B cell (primary cell): Measurements from ENCODE around the gene COA8. TPM values are rescaled to one million over a fixed set of nuclear protein-coding genes. Genes with fewer than 3 reads are reported as not detected.

Source experiments
- ATAC-seq: fragments of 200-7000 bp; cut with Tn5 transposase; one replicate; pipeline ENCODE4 v1.10.0; 2021; ENCODE audit warnings: low read depth, mild to moderate bottlenecking, moderate number of reproducible peaks, moderate library complexity
- CTCF ChIA-PET: fragments of 350-600 bp; sonication (Branson Sonifier 250); formaldehyde crosslinking; loops from one replicate; lab custom pipeline; 2021; ENCODE audit warnings: antibody characterized with exemption, inconsistent platforms; lab: Charles Lee
- POLR2A ChIA-PET: fragments of 350-600 bp; sonication (Branson Sonifier 250); formaldehyde crosslinking; loops from one replicate; lab custom pipeline; 2021; ENCODE audit warnings: antibody characterized with exemption; lab: Charles Lee
- DNase-seq: peaks from one replicate; pipeline ENCODE4 v3.0.0; 2013
- H2AFZ ChIP-seq: 2 replicates; pipeline ENCODE4 v1.6.1; 2012; ENCODE audit warnings: mild to moderate bottlenecking, low read depth, low read length; ENCODE audit not compliant: insufficient read depth, poor library complexity, severe bottlenecking
- H3K27ac ChIP-seq, 2 donors: 1 replicate in 1 of 2; 2 replicates in 1 of 2; pipeline ENCODE4 v1.5.1; 2012 to 2013; ENCODE audit warnings: low read length in 2 of 2, mild to moderate bottlenecking in 2 of 2, moderate library complexity in 1 of 2
- H3K27me3 ChIP-seq, 4 experiments: fragments of 200-600 bp in 1 of 4; sonication (generic) in 1 of 4; replicated peaks in 1 of 4; 1 replicate in 2 of 4; 2 replicates in 2 of 4; pipeline versions ENCODE4 v1.6.1 to v1.7.0; 2013 to 2016; ENCODE audit warnings: low read length in 3 of 4, mild to moderate bottlenecking in 2 of 4, mixed read lengths in 1 of 4, moderate library complexity in 1 of 4; ENCODE audit not compliant: insufficient read depth in 4 of 4, control insufficient read depth in 3 of 4; ENCODE audit errors: control extremely low read depth in 1 of 4
- H3K36me3 ChIP-seq, 2 experiments: replicated peaks in 1 of 2; 1 replicate in 1 of 2; 2 replicates in 1 of 2; pipeline versions ENCODE4 v1.6.1 to v1.7.1; 2013; ENCODE audit warnings: low read length in 1 of 2; ENCODE audit not compliant: insufficient read depth in 2 of 2, control insufficient read depth in 1 of 2; ENCODE audit errors: control extremely low read depth in 1 of 2, extremely low read depth in 1 of 2
- H3K4me1 ChIP-seq, 2 donors: fragments of 200-600 bp in 1 of 2; sonication (generic) in 1 of 2; 1 replicate in 1 of 2; 2 replicates in 1 of 2; pipeline versions ENCODE4 v1.5.1 to v1.6.1; 2013 to 2017; ENCODE audit warnings: low read length in 2 of 2; ENCODE audit not compliant: control insufficient read depth in 2 of 2, insufficient read depth in 2 of 2
- H3K4me2 ChIP-seq: replicated peaks from 2 replicates; pipeline ENCODE3; 2012; ENCODE audit warnings: mild to moderate bottlenecking, low read depth, low read length; ENCODE audit not compliant: poor library complexity, severe bottlenecking
- H3K4me3 ChIP-seq, 5 experiments: fragments of 200-600 bp in 1 of 5; sonication (generic) in 1 of 5; 1 replicate in 3 of 5; 2 replicates in 2 of 5; pipeline versions ENCODE4 v1.5.1 to v1.7.0; 2011 to 2016; ENCODE audit warnings: low read length in 4 of 5, mild to moderate bottlenecking in 4 of 5, low read depth in 2 of 5, control low read depth in 1 of 5, moderate library complexity in 1 of 5; ENCODE audit not compliant: insufficient read depth in 1 of 5; ENCODE audit errors: control extremely low read depth in 1 of 5, extremely low read depth in 1 of 5
- H3K79me2 ChIP-seq: fragments of 200-600 bp; sonication (generic); one replicate; pipeline ENCODE4 v1.6.0; 2016; ENCODE audit warnings: low read length; ENCODE audit not compliant: control insufficient read depth, insufficient read depth
- H3K9ac ChIP-seq: fragments of 200-600 bp; sonication (generic); 2 replicates; pipeline ENCODE4 v1.6.1; 2017; ENCODE audit warnings: mild to moderate bottlenecking, low read length, moderate library complexity
- H3K9me3 ChIP-seq, 3 donors: one replicate each; pipeline versions ENCODE4 v1.6.1 to v1.7.1; 2013; ENCODE audit warnings: low read length in 2 of 3; ENCODE audit not compliant: control insufficient read depth in 2 of 3, insufficient read depth in 1 of 3; ENCODE audit errors: control extremely low read depth in 1 of 3
- H4K20me1 ChIP-seq: 2 replicates; pipeline ENCODE4 v1.6.0; 2012; ENCODE audit warnings: mild to moderate bottlenecking, low read length; ENCODE audit not compliant: insufficient read depth, control insufficient read depth, poor library complexity, severe bottlenecking
- H3K27ac Mint-ChIP-seq: one replicate; pipeline ENCODE4 v1.8.0; 2021; ENCODE audit warnings: mixed read lengths
- H3K27me3 Mint-ChIP-seq: one replicate; pipeline ENCODE4 v1.8.0; 2021; ENCODE audit warnings: mixed read lengths
- H3K4me1 Mint-ChIP-seq: one replicate; pipeline ENCODE4 v1.8.0; 2021; ENCODE audit warnings: mixed read lengths
- H3K4me3 Mint-ChIP-seq: one replicate; pipeline ENCODE4 v1.8.0; 2021; ENCODE audit warnings: mixed read lengths
- H3K9me3 Mint-ChIP-seq: one replicate; pipeline ENCODE4 v1.8.0; 2022; ENCODE audit warnings: mixed read lengths; ENCODE audit not compliant: insufficient read depth
- EZH2 ChIP-seq: IDR thresholded peaks from 2 replicates; pipeline ENCODE4 v1.6.1; 2012; ENCODE audit warnings: borderline replicate concordance, low read depth, mild to moderate bottlenecking, moderate library complexity, low read length; ENCODE audit not compliant: insufficient read depth, poor library complexity, severe bottlenecking
- WGBS: methylation state at CpG from one replicate; pipeline ENCODE4 v1.1.5; 2013; ENCODE audit warnings: missing lambda C conversion rate; ENCODE audit not compliant: insufficient coverage; 5-methylcytosine and 5-hydroxymethylcytosine counted together
- intact Hi-C: fragments of 100-400 bp; cut with micrococcal nuclease; formaldehyde crosslinking; loops from one replicate; pipeline ENCODE4 v1.10.0; 2022
- polyA plus RNA-seq: library from polyadenylated mRNA; depleted of rRNA; stranded (reverse); fragments of >200 nt; gene quantifications from 2 replicates; pipeline ENCODE4 v1.2.3, GENCODE V29; 2012
- total RNA-seq, 2 donors: library from RNA; stranded (reverse); fragments of 120-200 nt in 1 of 2; gene quantifications; 1 replicate in 1 of 2; 2 replicates in 1 of 2; pipeline versions ENCODE4 v1.2.3 to v1.2.4, GENCODE V29; 2013 to 2022
- TF ChIP-seq, protein P1 (sequence below): fragments of 200-600 bp; IDR thresholded peaks from one replicate; pipeline ENCODE4 v1.8.0; 2022; ENCODE audit warnings: antibody characterized with exemption, mild to moderate bottlenecking

The COA8 gene
- total and polyA plus RNA-seq, 2 donors (not counting 1 experiment from before 2014, with no cell fraction given) = 7.5 to 24.9 TPM

DNA sequence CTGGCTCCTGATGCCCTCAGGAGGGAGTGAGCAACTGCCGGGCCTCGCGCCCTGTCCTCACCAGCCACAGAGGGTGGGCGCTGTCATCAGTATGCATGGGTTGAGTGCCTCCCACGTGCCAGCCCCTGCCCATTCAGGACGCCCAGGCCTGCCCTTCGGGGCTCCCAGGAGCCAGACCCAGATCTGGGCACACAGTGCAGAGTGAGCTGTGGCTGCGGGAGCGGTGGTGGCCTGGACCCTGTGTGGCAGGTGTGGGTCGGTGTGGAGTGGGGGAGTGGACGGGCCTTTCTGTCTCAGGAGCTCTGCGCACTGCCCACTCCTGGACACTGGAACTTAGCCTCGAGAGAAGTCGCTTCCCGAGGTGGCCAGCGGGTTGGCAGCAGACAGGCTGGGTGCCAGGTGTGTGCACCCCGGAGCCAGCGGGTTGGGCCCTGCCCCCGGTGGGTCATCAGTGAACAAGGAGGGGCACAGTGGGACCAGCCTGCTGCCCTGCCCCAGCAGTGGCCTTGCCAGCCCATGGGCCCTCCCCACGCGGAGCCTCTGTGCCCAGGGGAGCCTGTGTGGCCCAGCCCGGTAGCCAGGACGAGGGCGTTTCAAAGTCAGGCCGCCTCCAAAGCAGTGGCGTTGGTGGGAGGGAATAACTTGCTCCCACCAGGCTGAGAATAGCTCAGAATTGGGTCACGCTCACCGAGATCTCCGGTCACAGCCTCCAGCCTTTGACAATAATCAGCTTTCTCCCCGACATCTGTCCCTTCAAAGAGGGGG, 24.3 kb upstream of the COA8 start:
- 66% methylated on average over 25 of the region's 30 CpGs for WGBS
- no peak overlapping the region for H3K9ac ChIP-seq

More for the DNA sequence above, 24.3 kb upstream of the COA8 start:
- no peak overlapping the region for H3K4me3 Mint-ChIP-seq
- H3K9me3 Mint-ChIP-seq = no peaks in the 10 kb centered on the region
- DNase-seq (no peak), ATAC-seq (no peak)
- no peak for TF ChIP-seq EZH2
- TF ChIP-seq, protein P1, sequence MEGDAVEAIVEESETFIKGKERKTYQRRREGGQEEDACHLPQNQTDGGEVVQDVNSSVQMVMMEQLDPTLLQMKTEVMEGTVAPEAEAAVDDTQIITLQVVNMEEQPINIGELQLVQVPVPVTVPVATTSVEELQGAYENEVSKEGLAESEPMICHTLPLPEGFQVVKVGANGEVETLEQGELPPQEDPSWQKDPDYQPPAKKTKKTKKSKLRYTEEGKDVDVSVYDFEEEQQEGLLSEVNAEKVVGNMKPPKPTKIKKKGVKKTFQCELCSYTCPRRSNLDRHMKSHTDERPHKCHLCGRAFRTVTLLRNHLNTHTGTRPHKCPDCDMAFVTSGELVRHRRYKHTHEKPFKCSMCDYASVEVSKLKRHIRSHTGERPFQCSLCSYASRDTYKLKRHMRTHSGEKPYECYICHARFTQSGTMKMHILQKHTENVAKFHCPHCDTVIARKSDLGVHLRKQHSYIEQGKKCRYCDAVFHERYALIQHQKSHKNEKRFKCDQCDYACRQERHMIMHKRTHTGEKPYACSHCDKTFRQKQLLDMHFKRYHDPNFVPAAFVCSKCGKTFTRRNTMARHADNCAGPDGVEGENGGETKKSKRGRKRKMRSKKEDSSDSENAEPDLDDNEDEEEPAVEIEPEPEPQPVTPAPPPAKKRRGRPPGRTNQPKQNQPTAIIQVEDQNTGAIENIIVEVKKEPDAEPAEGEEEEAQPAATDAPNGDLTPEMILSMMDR = no peak
- H3K27ac ChIP-seq = no peak overlapping the region
- H2AFZ ChIP-seq = no peak overlapping the region
- no peak overlapping the region for H3K4me2 ChIP-seq
- H3K4me3 ChIP-seq = no peak overlapping the region
- H3K36me3 ChIP-seq = peaks cover 0 to 6% of the 10 kb centered on the region in 2 experiments
- H3K4me1 ChIP-seq = no peaks in the 10 kb centered on the region
- no peaks in the 10 kb centered on the region for H3K79me2 ChIP-seq
- no peak overlapping the region for H3K27ac Mint-ChIP-seq
- ChIA-PET CTCF (interaction anchor here (6.0 kb wide), 1 partner anchor 19 kb away, joined by 24 read pairs; no protein-coding TSS in a partner anchor), POLR2A (no interaction called here)
- H3K27me3 Mint-ChIP-seq = no peaks in the 10 kb centered on the region
- no peaks in the 10 kb centered on the region for H4K20me1 ChIP-seq
- intact Hi-C loops = no loop called here
- peaks cover 0 to 14% (median 2%) of the 10 kb centered on the region in 4 experiments for H3K27me3 ChIP-seq
- H3K9me3 ChIP-seq = no peaks in the 10 kb centered on the region
- no peaks in the 10 kb centered on the region for H3K4me1 Mint-ChIP-seq
